Muscle layer of duodenum (tissue), 2 donors: ENCODE results near the gene SERPINB2.

Experiments used
- H3K27ac ChIP-seq: one replicate; pipeline ENCODE4 v1.7.0; 2013; ENCODE audit warnings: mild to moderate bottlenecking, low read length
- H3K27me3 ChIP-seq: one replicate; pipeline ENCODE4 v1.7.0; 2013; ENCODE audit warnings: low read depth, mild to moderate bottlenecking, control low read depth, low read length
- H3K36me3 ChIP-seq, 2 donors: one replicate each; pipeline ENCODE4 v1.7.0; 2013; ENCODE audit warnings: low read length in 2 of 2, control low read depth in 1 of 2, mild to moderate bottlenecking in 1 of 2; ENCODE audit not compliant: insufficient read depth in 2 of 2, control insufficient read depth in 1 of 2
- H3K4me1 ChIP-seq, 2 donors: one replicate each; pipeline ENCODE4 v1.7.0; 2013; ENCODE audit warnings: low read length in 2 of 2, mild to moderate bottlenecking in 2 of 2, control low read depth in 1 of 2, moderate library complexity in 1 of 2; ENCODE audit not compliant: insufficient read depth in 2 of 2, control insufficient read depth in 1 of 2
- H3K4me3 ChIP-seq, 2 donors: one replicate each; pipeline ENCODE4 v1.7.0; 2013; ENCODE audit warnings: low read length in 2 of 2, low read depth in 1 of 2, mild to moderate bottlenecking in 1 of 2
- H3K9me3 ChIP-seq, 2 donors: one replicate each; pipeline ENCODE4 v1.7.0; 2013; ENCODE audit warnings: low read length in 2 of 2, control low read depth in 1 of 2, mild to moderate bottlenecking in 1 of 2; ENCODE audit not compliant: control insufficient read depth in 1 of 2
- donor health status: healthy.

The SERPINB2 gene

DNA sequence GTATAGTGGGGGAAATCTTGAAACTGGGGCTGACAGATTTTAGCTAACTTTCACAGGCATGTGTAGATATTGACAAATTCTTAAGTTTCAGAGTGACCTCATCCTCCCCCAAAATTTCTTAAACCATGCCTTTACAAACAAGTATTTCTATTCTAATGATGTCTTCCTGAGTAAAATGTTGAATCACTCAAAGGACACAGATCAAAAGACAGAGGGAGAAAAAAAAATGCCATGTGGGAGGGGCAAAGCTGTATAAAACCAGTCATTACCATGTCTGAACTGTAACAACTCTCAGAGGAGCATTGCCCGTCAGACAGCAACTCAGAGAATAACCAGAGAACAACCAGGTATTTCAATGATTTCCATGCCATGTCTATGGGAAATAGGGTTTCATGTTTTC is at the start of gene SERPINB2:
TSS of gene SERPINB2 (plus strand) at position 282 of the 400 bp plus-strand sequence. CDS start 3,740 bp downstream, outside the sequence.
- Histone ChIP-seq H3K4me3 (no peak within 1 kb of the TSS), H3K27ac (no peak within 1 kb of the TSS), H3K36me3 (no peaks in the 10 kb centered on the region), H3K4me1 (no peaks in the 10 kb centered on the region), H3K27me3 (no peaks in the 10 kb centered on the region), H3K9me3 (no peaks in the 10 kb centered on the region)

DNA sequence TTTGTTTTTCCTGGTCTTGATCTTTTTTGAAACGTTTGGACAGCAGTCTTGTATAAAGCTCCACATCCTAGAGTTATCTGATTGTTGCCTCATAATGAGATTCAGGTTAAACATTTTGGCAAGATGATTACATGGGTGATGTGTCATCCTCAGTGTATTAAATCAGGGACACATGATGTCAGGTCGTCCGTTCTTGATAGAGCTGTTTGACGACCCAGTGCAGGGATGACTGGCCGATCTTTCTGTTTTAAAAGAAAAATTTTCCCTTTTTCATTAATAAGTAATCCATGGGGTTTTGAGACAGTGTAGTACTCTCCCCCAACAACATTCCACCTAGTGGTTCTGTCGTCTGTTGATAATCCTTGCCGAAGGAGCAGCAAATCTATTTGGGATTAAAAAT is 44.5 kb upstream of the SERPINB2 start:
- Histone ChIP-seq H3K9me3 (no peaks in the 10 kb centered on the region), H3K27ac (no peak overlapping the region), H3K36me3 (no peaks in the 10 kb centered on the region), H3K27me3 (no peaks in the 10 kb centered on the region), H3K4me1 (no peaks in the 10 kb centered on the region), H3K4me3 (no peak overlapping the region)

GRCh38 chr18:63844254-63844653 is 43.3 kb upstream of the SERPINB2 start:
- H3K9me3 ChIP-seq, result no peaks in the 10 kb centered on the region
- no peaks in the 10 kb centered on the region for H3K4me1 ChIP-seq
- no peak overlapping the region for H3K27ac ChIP-seq
- H3K27me3 ChIP-seq, result no peaks in the 10 kb centered on the region
- H3K4me3 ChIP-seq, result no peak overlapping the region
- H3K36me3 ChIP-seq, result no peaks in the 10 kb centered on the region

- Histone ChIP-seq H3K4me1 (no peaks in the 10 kb centered on the region), H3K4me3 (no peak overlapping the region), H3K9me3 (no peaks in the 10 kb centered on the region), H3K27me3 (no peaks in the 10 kb centered on the region), H3K36me3 (no peaks in the 10 kb centered on the region), H3K27ac (no peak overlapping the region)
Measured at GRCh38 chr18:63848159-63848558, 39.3 kb upstream of the SERPINB2 start.

DNA sequence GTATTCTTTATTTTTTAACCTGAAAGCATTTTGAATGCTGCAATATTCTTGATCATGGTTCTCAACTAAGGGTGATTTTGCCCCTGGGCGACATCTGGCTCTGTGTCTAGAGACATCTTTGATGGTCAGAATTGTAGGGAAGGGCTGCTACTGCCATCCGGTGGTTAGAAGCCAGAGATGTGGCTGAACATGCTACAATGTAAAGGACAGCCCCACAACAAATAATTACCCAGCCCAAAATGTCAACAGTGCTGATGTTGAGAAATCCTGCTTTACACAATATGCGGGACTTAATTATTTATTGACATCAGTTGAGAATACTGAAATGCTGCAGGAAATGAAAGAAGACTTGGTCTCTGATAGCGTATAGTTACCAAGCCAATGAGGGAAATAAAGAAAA is 37.5 kb upstream of the SERPINB2 start:
- Histone ChIP-seq H3K27ac (no peak overlapping the region), H3K36me3 (no peaks in the 10 kb centered on the region), H3K4me1 (no peaks in the 10 kb centered on the region), H3K4me3 (no peak overlapping the region), H3K27me3 (no peaks in the 10 kb centered on the region), H3K9me3 (no peaks in the 10 kb centered on the region)

DNA sequence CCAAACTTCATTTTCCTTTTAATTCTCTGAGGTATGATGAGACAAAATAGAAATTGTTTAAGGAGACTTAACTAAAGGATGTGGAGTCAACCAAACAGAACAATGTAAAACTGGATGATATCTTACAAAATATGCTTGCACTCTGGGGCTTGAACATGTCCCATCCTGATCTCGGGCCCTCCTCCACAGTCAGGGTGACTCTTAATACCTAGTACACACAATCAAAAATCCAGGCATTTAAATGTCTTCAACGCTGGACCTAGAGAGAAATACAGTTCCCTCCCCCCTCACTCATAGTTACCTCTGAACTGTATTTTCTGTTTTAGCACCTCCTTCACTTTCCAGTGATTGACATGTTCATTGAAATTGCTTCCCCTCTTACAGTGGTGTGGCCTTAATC is 36.9 kb upstream of the SERPINB2 start:
- Histone ChIP-seq H3K27ac (no peak overlapping the region), H3K36me3 (no peaks in the 10 kb centered on the region), H3K27me3 (no peaks in the 10 kb centered on the region), H3K4me1 (no peaks in the 10 kb centered on the region), H3K4me3 (no peak overlapping the region), H3K9me3 (no peaks in the 10 kb centered on the region)

DNA sequence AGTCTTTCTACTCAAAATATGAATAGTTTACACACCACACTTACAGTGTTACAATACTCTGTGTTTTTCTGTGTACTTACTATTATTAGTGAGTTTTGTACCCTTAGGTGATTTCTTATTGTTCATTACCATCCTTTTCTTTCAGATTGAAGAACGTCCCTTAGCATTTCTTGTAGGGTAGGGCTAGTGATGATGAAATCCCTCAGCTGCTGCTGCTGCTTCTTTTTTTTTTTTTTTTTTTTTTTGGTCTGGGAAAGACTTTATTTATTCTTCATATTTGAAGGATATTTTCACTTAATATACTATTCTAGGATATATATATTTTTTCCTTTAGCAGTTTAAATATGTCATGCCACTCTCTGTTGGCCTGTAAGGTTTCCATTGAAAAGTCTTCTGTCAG is 29.0 kb upstream of the SERPINB2 start:
- Histone ChIP-seq H3K9me3 (no peaks in the 10 kb centered on the region), H3K27me3 (no peaks in the 10 kb centered on the region), H3K4me3 (no peak overlapping the region), H3K4me1 (no peaks in the 10 kb centered on the region), H3K36me3 (no peaks in the 10 kb centered on the region), H3K27ac (no peak overlapping the region)

DNA sequence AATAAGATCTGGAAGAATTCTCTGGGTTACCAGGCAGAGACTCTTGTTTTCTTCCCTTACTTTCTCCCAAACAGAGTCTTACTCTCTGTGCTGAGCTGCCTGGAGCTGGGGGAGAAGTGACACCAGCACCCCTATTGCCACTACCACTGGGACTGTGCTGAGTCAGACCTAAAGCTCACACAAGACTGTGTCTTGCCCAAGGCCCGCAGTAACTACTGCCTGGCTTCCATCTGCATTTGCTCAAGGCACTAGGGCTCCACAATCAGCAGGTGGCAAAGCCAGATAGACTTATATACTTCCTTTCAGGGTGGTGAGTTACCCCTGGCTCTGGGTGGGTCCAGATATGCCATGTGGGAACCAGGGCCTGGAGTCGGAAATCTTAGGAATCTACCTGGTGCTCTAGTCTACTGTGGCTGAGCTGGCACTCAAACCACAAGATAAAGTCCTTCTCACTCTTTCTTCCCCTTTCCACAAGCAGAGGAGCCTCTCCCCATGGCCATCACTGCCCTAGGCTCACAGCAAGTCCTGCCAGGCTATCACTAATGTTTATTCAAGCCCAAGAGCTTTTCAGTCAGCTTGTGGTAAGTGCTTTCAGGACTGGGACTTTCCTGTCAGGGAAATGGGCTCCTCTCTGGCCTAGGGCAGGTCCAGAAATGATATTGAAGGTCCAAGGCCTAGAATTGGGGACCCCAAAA is 27.6 kb upstream of the SERPINB2 start:
- Histone ChIP-seq H3K27me3 (no peaks in the 10 kb centered on the region), H3K27ac (no peak overlapping the region), H3K9me3 (no peaks in the 10 kb centered on the region), H3K4me3 (no peak overlapping the region), H3K4me1 (no peaks in the 10 kb centered on the region), H3K36me3 (no peaks in the 10 kb centered on the region)

DNA sequence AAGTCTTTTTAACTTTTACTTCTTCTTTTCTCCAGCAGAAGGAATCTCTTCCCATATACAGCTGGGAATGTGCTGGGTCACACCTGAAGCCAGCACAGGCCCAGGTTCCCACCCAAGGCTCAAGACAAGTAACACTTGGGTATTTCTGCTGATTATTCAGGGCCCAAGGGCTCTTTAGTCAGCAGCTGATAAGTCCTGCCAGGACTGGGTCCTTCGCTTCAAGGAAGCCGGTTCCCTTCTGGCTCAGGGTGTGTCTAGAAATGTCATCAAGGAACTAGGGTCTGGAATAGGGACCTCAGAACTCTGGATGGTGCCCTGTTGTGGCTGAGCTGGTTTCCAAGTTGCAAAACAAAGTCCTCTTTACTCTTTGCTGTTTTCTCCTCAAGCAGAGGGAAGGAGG is 27.0 kb upstream of the SERPINB2 start:
- H3K27me3 ChIP-seq, result no peaks in the 10 kb centered on the region
- H3K36me3 ChIP-seq, result no peaks in the 10 kb centered on the region
- no peak overlapping the region for H3K4me3 ChIP-seq

GRCh38 chr18:63867368-63868125 is 20.0 kb upstream of the SERPINB2 start:
- H3K4me1 ChIP-seq, result no peaks in the 10 kb centered on the region
- H3K27ac ChIP-seq, result no peak overlapping the region
- H3K4me3 ChIP-seq, result no peak overlapping the region
- no peaks in the 10 kb centered on the region for H3K36me3 ChIP-seq
- no peaks in the 10 kb centered on the region for H3K9me3 ChIP-seq
- no peaks in the 10 kb centered on the region for H3K27me3 ChIP-seq

More for the DNA sequence above, 27.0 kb upstream of the SERPINB2 start:
- Histone ChIP-seq H3K4me1 (no peaks in the 10 kb centered on the region), H3K27ac (no peak overlapping the region), H3K9me3 (no peaks in the 10 kb centered on the region)

- Histone ChIP-seq H3K4me3 (no peak overlapping the region), H3K36me3 (no peaks in the 10 kb centered on the region), H3K9me3 (no peaks in the 10 kb centered on the region), H3K27me3 (no peaks in the 10 kb centered on the region), H3K4me1 (no peaks in the 10 kb centered on the region), H3K27ac (no peak overlapping the region)
Measured at GRCh38 chr18:63868546-63868945, 19.0 kb upstream of the SERPINB2 start.
